PC-3 (cell line): Measurements from ENCODE around the gene HPF1. TPM values are rescaled to one million over a fixed set of nuclear protein-coding genes. Genes with fewer than 3 reads are reported as not detected.

Experiments
- ATAC-seq: fragments of 200-7000 bp; cut with Tn5 transposase; 2 replicates; pipeline ENCODE4 v1.9.1; 2020; ENCODE audit warnings: mild to moderate bottlenecking, moderate library complexity
- BruUV-seq: library from RNA; stranded (reverse); fragments of 400-500 nt; replicated peaks from 2 replicates; lab custom pipeline; 2021; lab: Mats Ljungman, UMichigan
- CTCF ChIA-PET: fragments of 300-600 bp; sonication (Branson Sonifier 250); formaldehyde crosslinking; loops from one replicate; lab custom pipeline; 2022; ENCODE audit warnings: antibody characterized with exemption; lab: Charles Lee
- POLR2A ChIA-PET: fragments of 300-600 bp; sonication (Branson Sonifier 250); formaldehyde crosslinking; loops from one replicate; lab custom pipeline; 2022; ENCODE audit warnings: antibody characterized with exemption; ENCODE audit not compliant: unreplicated experiment; lab: Charles Lee
- DNase-seq: peaks from one replicate; pipeline ENCODE4 v3.0.0-alpha.2; 2015
- H2AFZ ChIP-seq: fragments of 300-600 bp; sonication (generic); 2 replicates; pipeline ENCODE4 v1.6.0; 2016; ENCODE audit warnings: antibody characterized with exemption, low read length
- H3F3A ChIP-seq: fragments of 300-600 bp; sonication (generic); one replicate; pipeline ENCODE4 v1.6.0; 2017; ENCODE audit warnings: antibody characterized with exemption, low read length, control low read depth, mild to moderate bottlenecking; ENCODE audit not compliant: unreplicated experiment
- H3K27ac ChIP-seq: fragments of 300-600 bp; sonication (generic); 2 replicates; pipeline ENCODE4 v1.5.1; 2016; ENCODE audit warnings: mild to moderate bottlenecking, low read length
- H3K27me3 ChIP-seq: fragments of 300-600 bp; sonication (generic); 2 replicates; pipeline ENCODE4 v1.6.1; 2016; ENCODE audit warnings: low read length, mixed read lengths
- H3K36me3 ChIP-seq: fragments of 300-600 bp; sonication (generic); 2 replicates; pipeline ENCODE4 v1.6.1; 2016; ENCODE audit warnings: low read depth, mixed run types, low read length, mixed read lengths
- H3K4me1 ChIP-seq: fragments of 300-600 bp; sonication (generic); 2 replicates; pipeline ENCODE4 v1.5.1; 2016; ENCODE audit warnings: low read length; ENCODE audit not compliant: insufficient read depth
- H3K4me2 ChIP-seq: fragments of 300-600 bp; sonication (generic); 2 replicates; pipeline ENCODE4 v1.6.0; 2016; ENCODE audit warnings: low read length
- H3K4me3 ChIP-seq: fragments of 300-600 bp; sonication (generic); 2 replicates; pipeline ENCODE4 v1.5.1; 2016; ENCODE audit warnings: mild to moderate bottlenecking, low read length, mixed read lengths
- H3K79me2 ChIP-seq: fragments of 300-600 bp; sonication (generic); 2 replicates; pipeline ENCODE4 v1.6.1; 2017; ENCODE audit warnings: low read length, mixed read lengths
- H3K9ac ChIP-seq: fragments of 300-600 bp; sonication (generic); 2 replicates; pipeline ENCODE4 v1.6.0; 2016; ENCODE audit warnings: mild to moderate bottlenecking, low read length
- H3K9me2 ChIP-seq: fragments of 300-600 bp; sonication (generic); replicated peaks from 2 replicates; pipeline ENCODE4 v1.6.1; 2016; ENCODE audit warnings: mixed run types, low read length, mixed read lengths
- H3K9me3 ChIP-seq: fragments of 300-600 bp; sonication (generic); 2 replicates; pipeline ENCODE4 v1.6.1; 2016; ENCODE audit warnings: low read length, mixed read lengths
- H4K20me1 ChIP-seq: fragments of 300-600 bp; sonication (generic); 2 replicates; pipeline ENCODE4 v1.6.1; 2016; ENCODE audit warnings: low read length, mixed read lengths
- CTCF ChIP-seq: fragments of 300-600 bp; sonication (generic); conservative IDR thresholded peaks from 2 replicates; pipeline ENCODE4 v1.5.1; 2017; ENCODE audit warnings: antibody characterized with exemption, low read depth, mild to moderate bottlenecking, low read length
- EZH2 ChIP-seq: fragments of 300-600 bp; sonication (generic); IDR thresholded peaks from one replicate; pipeline ENCODE4 v1.6.1; 2017; ENCODE audit warnings: antibody characterized with exemption, mild to moderate bottlenecking, low read length; ENCODE audit not compliant: unreplicated experiment
- EZH2phosphoT487 ChIP-seq: fragments of 300-600 bp; sonication (generic); IDR thresholded peaks from 2 replicates; pipeline ENCODE4 v1.6.1; 2018; ENCODE audit warnings: mild to moderate bottlenecking, antibody characterized with exemption, low read length, borderline replicate concordance
- intact Hi-C: fragments of 100-400 bp; cut with micrococcal nuclease; formaldehyde crosslinking; loops from 2 replicates; pipeline ENCODE4 v1.9.0; 2023
- total RNA-seq: library from RNA; depleted of rRNA; stranded (reverse); fragments of >200 nt; gene quantifications from 2 replicates; pipeline ENCODE4 v1.2.3, GENCODE V29; 2014

HPF1 gene
- total RNA-seq, 1 experiment from 2014 or later = 10.6 TPM

- Histone ChIP-seq H3K9me2 (no peaks in the 10 kb centered on the region), H3K4me2 (no peak overlapping the region), H3K27me3 (no peaks in the 10 kb centered on the region), H2AFZ (no peak overlapping the region), H3K27ac (no peak overlapping the region), H3K79me2 (no peaks in the 10 kb centered on the region), H4K20me1 (no peaks in the 10 kb centered on the region), H3F3A (no peaks in the 10 kb centered on the region), H3K9ac (no peak overlapping the region), H3K9me3 (no peaks in the 10 kb centered on the region), H3K4me1 (no peaks in the 10 kb centered on the region), H3K4me3 (no peak overlapping the region), H3K36me3 (no peaks in the 10 kb centered on the region)
- peak; percentile 31 for DNase-seq
- 0 out of 2 replicates have a peak, but pooled peaks have one; percentile 37 for ATAC-seq
- TF ChIP-seq EZH2phosphoT487 (no peak), CTCF (peak; percentile 56), EZH2 (no peak)
- POLR2A ChIA-PET = no interaction called here
- CTCF ChIA-PET = no interaction called here
- BruUV-seq = no TSS peak
- intact Hi-C loops = loop anchor here (1.0 to 5.0 kb wide), 2 partner anchors 61 to 110 kb away; no protein-coding TSS in a partner anchor
These were observed 34.4 kb downstream of the HPF1 start for GRCh38 chr4:169723207-169723965.

GRCh38 chr4:169720529-169720928, 37.2 kb downstream of the HPF1 start:
- no peak overlapping the region for H3K9ac ChIP-seq

More at GRCh38 chr4:169720529-169720928, 37.2 kb downstream of the HPF1 start:
- no peak overlapping the region for H3K4me2 ChIP-seq
- H3K79me2 ChIP-seq = no peaks in the 10 kb centered on the region
- no peaks in the 10 kb centered on the region for H3K36me3 ChIP-seq
- no peaks in the 10 kb centered on the region for H4K20me1 ChIP-seq
- ChIA-PET POLR2A (no interaction called here), CTCF (no interaction called here)
- no peaks in the 10 kb centered on the region for H3K27me3 ChIP-seq
- no peaks in the 10 kb centered on the region for H3K9me3 ChIP-seq
- H3F3A ChIP-seq = no peaks in the 10 kb centered on the region
- DNase-seq (no peak), ATAC-seq (no peak)
- intact Hi-C loops = loop anchor here (5.0 kb wide), 1 partner anchor 58 kb away; no protein-coding TSS in a partner anchor
- no TSS peak for BruUV-seq
- H3K27ac ChIP-seq = no peak overlapping the region
- H3K4me1 ChIP-seq = no peaks in the 10 kb centered on the region
- no peak for TF ChIP-seq EZH2phosphoT487
- no peak for TF ChIP-seq EZH2
- TF ChIP-seq CTCF = no peak
- no peak overlapping the region for H2AFZ ChIP-seq
- H3K4me3 ChIP-seq = no peak overlapping the region
- H3K9me2 ChIP-seq = no peaks in the 10 kb centered on the region
